Measurements from ENCODE around the gene AGBL4.

AGBL4 gene

DNA sequence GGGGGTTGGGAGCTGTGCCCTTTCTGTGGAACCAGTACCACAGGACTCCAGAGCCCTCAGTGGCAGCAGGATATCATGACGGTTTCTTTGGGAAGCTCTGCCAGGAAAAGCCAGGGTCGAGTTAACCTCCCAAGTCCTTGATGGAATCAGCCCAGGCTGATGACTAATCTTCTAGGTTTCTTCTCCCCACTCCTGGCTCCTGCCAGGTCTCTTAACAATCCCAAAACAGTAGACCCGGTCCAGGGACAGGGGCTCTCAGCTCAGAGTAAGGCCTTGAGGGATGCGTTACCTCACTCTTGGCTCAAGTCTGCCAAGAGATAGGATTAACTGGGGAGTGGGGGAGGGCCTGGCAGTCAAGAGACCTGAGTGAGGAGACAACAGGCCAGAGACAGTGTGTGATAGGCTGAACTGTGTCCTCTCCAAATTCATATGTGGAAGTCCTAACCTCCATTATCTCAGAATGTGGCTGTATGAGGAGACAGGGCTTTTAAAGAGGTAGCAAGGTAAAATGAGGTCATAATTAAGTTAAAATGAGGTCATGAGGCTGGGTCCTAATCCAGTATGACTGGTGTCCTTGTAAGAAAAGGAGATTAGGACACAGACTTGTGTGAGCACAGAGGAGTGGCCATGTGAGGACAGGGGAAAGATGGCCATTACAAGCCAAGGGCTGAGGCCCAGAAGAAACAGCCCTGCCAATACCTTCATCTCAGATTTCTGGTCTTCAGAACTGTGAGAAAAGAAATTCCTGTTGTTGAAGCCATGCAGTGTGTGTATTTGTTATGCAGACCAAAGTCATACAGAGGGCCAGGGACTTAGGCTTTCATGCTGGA, 1342.1 kb downstream of the AGBL4 start:
- Histone ChIP-seq H3K9me3 (ENCODE audit: control insufficient read depth in 1 of 2, low read length in 2 of 2) (no peaks in the 10 kb centered on the region), H3K36me3 (ENCODE audit: control insufficient read depth in 1 of 2, insufficient read depth in 2 of 2, low read length in 2 of 2) (no peaks in the 10 kb centered on the region), H3K27me3 (ENCODE audit: control insufficient read depth in 1 of 2, insufficient read depth in 2 of 2, low read length in 2 of 2) (no peaks in the 10 kb centered on the region), H3K27ac (ENCODE audit: low read depth, low read length) (no peak overlapping the region), H3K4me1 (ENCODE audit: control insufficient read depth in 1 of 2, insufficient read depth in 2 of 2, low read length in 2 of 2) (peaks cover 28 to 34% of the 10 kb centered on the region in 2 donors), H3K9ac (ENCODE audit: low read depth in 1 of 2, low read length in 2 of 2) (no peak overlapping the region), H3K4me3 (ENCODE audit: low read depth in 1 of 2, low read length in 2 of 2) (no peak overlapping the region)

DNA sequence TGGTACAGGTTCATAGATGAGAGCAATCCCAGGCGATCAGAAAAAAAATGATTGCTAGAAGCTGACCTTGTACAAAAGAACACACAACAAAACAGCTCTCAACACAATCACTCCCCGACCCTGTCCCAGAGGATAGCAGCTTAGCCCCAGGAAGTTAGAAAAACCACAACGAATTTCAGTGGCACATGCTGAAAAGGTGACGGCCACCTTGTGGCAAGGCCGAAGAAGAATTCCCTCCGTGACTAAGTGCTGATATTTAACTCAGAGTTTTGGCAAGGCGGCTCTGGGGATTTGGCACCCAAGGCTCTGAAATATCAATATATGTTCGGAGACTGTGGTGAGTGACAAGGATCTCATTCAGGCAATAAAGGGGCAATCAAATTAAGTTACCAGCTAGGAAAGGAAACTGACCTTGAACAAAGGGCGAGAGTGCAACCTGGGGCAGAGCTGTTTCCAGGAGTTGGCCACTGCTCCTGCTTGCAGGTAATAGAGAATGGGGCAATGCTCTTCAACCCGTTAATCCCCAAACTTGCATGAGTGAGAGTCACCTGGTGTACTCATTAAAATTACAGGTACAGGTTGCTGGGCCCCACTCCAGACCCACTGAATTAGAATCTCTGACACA, 1343.2 kb downstream of the AGBL4 start:
- no peak overlapping the region for H3K9ac ChIP-seq (ENCODE audit: low read depth in 1 of 2, low read length in 2 of 2)
- peaks cover 28 to 37% of the 10 kb centered on the region in 2 donors for H3K4me1 ChIP-seq (ENCODE audit: control insufficient read depth in 1 of 2, insufficient read depth in 2 of 2, low read length in 2 of 2)
- no peaks in the 10 kb centered on the region for H3K27me3 ChIP-seq (ENCODE audit: control insufficient read depth in 1 of 2, insufficient read depth in 2 of 2, low read length in 2 of 2)
- H3K9me3 ChIP-seq (ENCODE audit: control insufficient read depth in 1 of 2, low read length in 2 of 2), result no peaks in the 10 kb centered on the region
- no peaks in the 10 kb centered on the region for H3K36me3 ChIP-seq (ENCODE audit: control insufficient read depth in 1 of 2, insufficient read depth in 2 of 2, low read length in 2 of 2)
- no peak overlapping the region for H3K4me3 ChIP-seq (ENCODE audit: low read depth in 1 of 2, low read length in 2 of 2)
- no peak overlapping the region for H3K27ac ChIP-seq (ENCODE audit: low read depth, low read length)

DNA sequence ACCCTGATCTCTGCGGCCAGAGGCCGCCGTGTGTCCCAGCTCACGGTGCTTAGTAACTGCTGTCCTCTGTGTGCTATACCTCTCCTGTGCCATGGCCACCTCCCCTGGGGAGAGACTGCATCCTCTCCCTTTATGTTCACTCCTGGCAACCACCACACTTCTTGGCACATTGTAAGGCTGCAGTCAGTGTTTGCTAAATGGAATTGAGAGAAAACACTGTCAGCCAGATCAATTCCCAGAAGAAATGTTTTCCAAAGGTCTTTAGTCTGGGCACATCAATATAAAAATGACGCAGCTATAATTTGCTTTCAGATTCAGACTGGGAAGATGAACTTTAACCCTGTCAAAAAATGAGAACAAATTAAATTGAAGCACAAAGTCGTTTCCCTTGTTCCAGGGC, 1343.9 kb downstream of the AGBL4 start:
- H3K36me3 ChIP-seq (ENCODE audit: control insufficient read depth in 1 of 2, insufficient read depth in 2 of 2, low read length in 2 of 2), result no peaks in the 10 kb centered on the region
- H3K9ac ChIP-seq (ENCODE audit: low read depth in 1 of 2, low read length in 2 of 2), result no peak overlapping the region
- no peaks in the 10 kb centered on the region for H3K27me3 ChIP-seq (ENCODE audit: control insufficient read depth in 1 of 2, insufficient read depth in 2 of 2, low read length in 2 of 2)
- H3K4me3 ChIP-seq (ENCODE audit: low read depth in 1 of 2, low read length in 2 of 2), result no peak overlapping the region
- H3K27ac ChIP-seq (ENCODE audit: low read depth, low read length), result no peak overlapping the region
- no peaks in the 10 kb centered on the region for H3K9me3 ChIP-seq (ENCODE audit: control insufficient read depth in 1 of 2, low read length in 2 of 2)
- peaks cover 28 to 37% of the 10 kb centered on the region in 2 donors for H3K4me1 ChIP-seq (ENCODE audit: control insufficient read depth in 1 of 2, insufficient read depth in 2 of 2, low read length in 2 of 2)

DNA sequence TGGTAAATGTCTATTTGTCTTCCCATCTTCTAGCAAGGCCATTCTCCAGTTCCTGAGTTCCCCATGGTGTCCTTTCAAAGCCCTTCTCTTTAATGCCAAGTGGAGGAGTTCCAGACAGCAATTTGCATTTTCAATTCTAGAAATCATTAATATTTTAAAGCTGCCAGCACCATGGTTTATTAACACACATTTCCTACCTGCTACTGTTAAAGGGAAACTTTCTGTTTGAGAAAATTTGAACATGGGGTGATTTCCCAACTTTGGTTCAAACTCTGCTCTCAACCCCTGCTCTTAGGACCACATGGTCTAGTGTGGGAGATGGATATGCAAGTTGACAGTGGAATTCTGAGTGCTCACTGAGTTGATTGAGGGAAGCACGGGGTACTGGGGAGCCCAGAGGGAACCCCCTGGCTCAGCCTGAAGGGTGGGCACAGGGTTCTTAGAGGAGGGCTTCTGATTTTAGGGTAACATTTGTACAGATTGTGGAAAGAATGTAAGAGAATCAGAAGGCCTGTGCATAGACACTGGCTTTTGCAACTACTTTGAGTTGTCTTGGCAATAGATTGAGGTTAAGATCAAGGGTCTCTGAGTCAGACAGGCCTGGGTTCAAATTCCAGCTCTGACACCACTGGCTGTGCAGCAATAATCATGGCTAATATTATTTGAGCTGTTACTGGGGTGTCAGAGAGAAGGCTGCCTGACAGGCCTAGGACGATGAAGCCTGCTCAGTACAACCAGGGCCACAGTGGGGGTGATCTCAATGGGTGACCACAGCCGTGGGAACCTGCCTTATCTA, 1344.8 kb downstream of the AGBL4 start:
- no peaks in the 10 kb centered on the region for H3K27me3 ChIP-seq (ENCODE audit: control insufficient read depth in 1 of 2, insufficient read depth in 2 of 2, low read length in 2 of 2)
- peak overlapping the region in 1 of 2 donors; percentile 19 for H3K4me3 ChIP-seq (ENCODE audit: low read depth in 1 of 2, low read length in 2 of 2)
- no peak overlapping the region for H3K27ac ChIP-seq (ENCODE audit: low read depth, low read length)
- H3K4me1 ChIP-seq (ENCODE audit: control insufficient read depth in 1 of 2, insufficient read depth in 2 of 2, low read length in 2 of 2), result peaks cover 28 to 37% of the 10 kb centered on the region in 2 donors
- H3K9ac ChIP-seq (ENCODE audit: low read depth in 1 of 2, low read length in 2 of 2), result no peak overlapping the region
- H3K9me3 ChIP-seq (ENCODE audit: control insufficient read depth in 1 of 2, low read length in 2 of 2), result no peaks in the 10 kb centered on the region
- H3K36me3 ChIP-seq (ENCODE audit: control insufficient read depth in 1 of 2, insufficient read depth in 2 of 2, low read length in 2 of 2), result no peaks in the 10 kb centered on the region

DNA sequence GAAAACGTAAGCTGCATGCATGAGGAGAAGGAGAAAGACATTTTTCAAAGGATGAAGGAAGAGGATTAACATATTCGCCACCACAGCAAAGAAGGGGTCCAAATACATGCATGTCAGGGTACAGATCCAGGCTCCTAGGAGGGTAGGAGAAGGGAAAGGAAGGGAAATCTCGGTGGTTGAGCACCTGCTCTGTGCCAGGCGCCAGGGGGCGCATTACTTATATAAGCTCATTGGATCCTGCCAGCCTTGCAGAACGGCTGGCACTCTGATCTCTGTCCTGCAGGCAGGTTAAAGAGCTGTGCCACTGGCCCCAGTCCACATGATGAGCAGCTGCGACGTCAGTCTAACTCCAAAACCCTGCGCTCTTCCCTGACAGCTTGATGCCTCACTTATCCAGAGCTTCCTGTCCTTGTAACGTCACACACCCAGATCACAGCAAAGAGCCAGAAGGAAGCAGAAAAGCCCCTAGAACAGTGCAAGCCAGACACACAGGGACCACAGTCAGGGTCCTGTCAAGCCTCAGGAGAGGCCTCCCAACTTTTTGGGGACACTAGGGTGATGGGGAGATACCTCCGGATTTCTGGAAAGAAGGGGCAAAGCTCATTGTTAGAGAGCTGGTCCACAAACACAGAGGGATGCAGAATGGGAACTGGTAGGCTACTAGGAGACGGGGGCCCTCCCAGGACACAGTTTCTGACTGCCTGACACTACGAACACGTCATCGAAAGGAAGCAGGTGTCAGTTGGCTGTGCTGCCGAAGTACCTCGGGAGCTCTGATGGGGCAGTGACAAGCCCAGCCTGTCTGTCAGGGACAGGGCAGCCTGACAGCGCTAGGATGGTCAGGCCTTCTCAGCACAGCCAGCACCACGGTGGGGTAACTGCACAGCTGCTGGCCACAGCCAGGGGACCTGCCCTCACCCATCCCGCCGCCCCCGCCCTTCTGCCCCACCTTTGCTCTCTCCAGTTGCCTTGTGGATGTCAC, 1346.2 kb downstream of the AGBL4 start:
- no peak overlapping the region for H3K4me3 ChIP-seq (ENCODE audit: low read depth in 1 of 2, low read length in 2 of 2)
- no peak overlapping the region for H3K9ac ChIP-seq (ENCODE audit: low read depth in 1 of 2, low read length in 2 of 2)

DNA sequence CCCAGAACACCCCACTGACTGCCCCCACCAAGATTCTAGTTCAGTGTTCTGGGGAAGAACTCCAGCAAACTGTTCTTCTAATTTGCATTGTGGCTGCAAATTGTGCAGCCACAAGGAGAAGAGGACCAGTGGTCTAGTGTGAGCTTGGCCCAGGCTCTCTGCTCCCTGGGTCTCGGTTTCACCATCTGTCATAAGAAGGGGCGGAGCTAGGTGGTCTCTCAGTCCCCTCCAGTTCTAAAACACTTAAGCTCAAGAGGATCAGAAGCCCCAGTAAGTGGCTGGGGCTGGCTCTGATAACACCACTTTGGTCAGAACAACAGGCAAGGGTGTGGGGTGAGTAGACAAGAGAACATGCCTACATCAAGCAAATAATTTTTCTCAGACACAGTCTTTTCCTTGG, 1346.9 kb downstream of the AGBL4 start:
- H3K4me3 ChIP-seq (ENCODE audit: low read depth in 1 of 2, low read length in 2 of 2), result no peak overlapping the region
- H3K36me3 ChIP-seq (ENCODE audit: control insufficient read depth in 1 of 2, insufficient read depth in 2 of 2, low read length in 2 of 2), result no peaks in the 10 kb centered on the region
- no peak overlapping the region for H3K9ac ChIP-seq (ENCODE audit: low read depth in 1 of 2, low read length in 2 of 2)
- no peaks in the 10 kb centered on the region for H3K27me3 ChIP-seq (ENCODE audit: control insufficient read depth in 1 of 2, insufficient read depth in 2 of 2, low read length in 2 of 2)
- no peaks in the 10 kb centered on the region for H3K9me3 ChIP-seq (ENCODE audit: control insufficient read depth in 1 of 2, low read length in 2 of 2)
- H3K27ac ChIP-seq (ENCODE audit: low read depth, low read length), result no peak overlapping the region
- peaks cover 28 to 37% of the 10 kb centered on the region in 2 donors for H3K4me1 ChIP-seq (ENCODE audit: control insufficient read depth in 1 of 2, insufficient read depth in 2 of 2, low read length in 2 of 2)

More for the DNA sequence above, 1346.2 kb downstream of the AGBL4 start:
- Histone ChIP-seq H3K9me3 (ENCODE audit: control insufficient read depth in 1 of 2, low read length in 2 of 2) (no peaks in the 10 kb centered on the region), H3K4me1 (ENCODE audit: control insufficient read depth in 1 of 2, insufficient read depth in 2 of 2, low read length in 2 of 2) (peaks cover 28 to 37% of the 10 kb centered on the region in 2 donors), H3K27ac (ENCODE audit: low read depth, low read length) (no peak overlapping the region), H3K36me3 (ENCODE audit: control insufficient read depth in 1 of 2, insufficient read depth in 2 of 2, low read length in 2 of 2) (no peaks in the 10 kb centered on the region), H3K27me3 (ENCODE audit: control insufficient read depth in 1 of 2, insufficient read depth in 2 of 2, low read length in 2 of 2) (no peaks in the 10 kb centered on the region)

DNA sequence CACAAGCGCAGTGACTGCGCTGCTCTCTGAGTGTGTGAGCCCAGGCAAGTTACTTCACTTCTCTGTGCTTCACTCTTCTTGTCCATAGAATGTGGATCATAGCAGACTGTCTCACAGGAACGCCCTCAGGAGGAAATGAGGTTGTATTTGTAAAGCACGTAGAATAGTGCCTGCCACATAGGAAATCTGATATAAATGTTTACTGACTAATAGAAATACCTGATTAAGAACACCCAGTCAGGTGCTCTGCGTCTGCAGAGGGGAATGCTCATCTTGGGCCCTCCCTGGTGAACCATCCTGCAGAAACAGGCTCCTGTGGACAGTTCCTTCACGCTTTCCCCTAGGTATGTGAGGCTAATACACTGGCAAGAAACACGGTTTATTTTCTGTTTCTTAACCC, 1347.4 kb downstream of the AGBL4 start:
- H3K36me3 ChIP-seq (ENCODE audit: control insufficient read depth in 1 of 2, insufficient read depth in 2 of 2, low read length in 2 of 2), result no peaks in the 10 kb centered on the region
- H3K9me3 ChIP-seq (ENCODE audit: control insufficient read depth in 1 of 2, low read length in 2 of 2), result no peaks in the 10 kb centered on the region
- no peaks in the 10 kb centered on the region for H3K27me3 ChIP-seq (ENCODE audit: control insufficient read depth in 1 of 2, insufficient read depth in 2 of 2, low read length in 2 of 2)
- peaks cover 28 to 37% of the 10 kb centered on the region in 2 donors for H3K4me1 ChIP-seq (ENCODE audit: control insufficient read depth in 1 of 2, insufficient read depth in 2 of 2, low read length in 2 of 2)
- no peak overlapping the region for H3K27ac ChIP-seq (ENCODE audit: low read depth, low read length)
- H3K9ac ChIP-seq (ENCODE audit: low read depth in 1 of 2, low read length in 2 of 2), result no peak overlapping the region
- no peak overlapping the region for H3K4me3 ChIP-seq (ENCODE audit: low read depth in 1 of 2, low read length in 2 of 2)

DNA sequence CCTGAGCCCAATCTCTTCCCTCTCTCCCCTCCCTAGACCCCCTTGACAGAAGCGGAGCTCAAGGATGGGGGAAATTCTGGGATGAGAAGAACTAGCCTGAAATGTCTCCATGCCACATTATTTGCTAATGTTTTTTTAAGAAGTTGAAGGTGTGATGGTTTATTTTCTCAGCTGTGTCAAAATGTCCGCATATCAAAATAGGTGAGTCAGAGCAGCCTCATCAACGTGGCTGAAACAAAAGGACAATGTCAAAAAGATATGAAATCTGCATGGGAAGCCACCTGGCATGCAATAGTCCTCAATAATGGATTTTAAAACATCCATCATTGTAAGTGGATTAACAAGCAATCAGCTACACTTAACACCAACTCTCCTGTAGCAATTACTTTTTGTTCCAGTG, 1348.5 kb downstream of the AGBL4 start:
- Histone ChIP-seq H3K27me3 (ENCODE audit: control insufficient read depth in 1 of 2, insufficient read depth in 2 of 2, low read length in 2 of 2) (no peaks in the 10 kb centered on the region), H3K4me3 (ENCODE audit: low read depth in 1 of 2, low read length in 2 of 2) (no peak overlapping the region), H3K27ac (ENCODE audit: low read depth, low read length) (no peak overlapping the region), H3K4me1 (ENCODE audit: control insufficient read depth in 1 of 2, insufficient read depth in 2 of 2, low read length in 2 of 2) (peaks cover 26 to 27% of the 10 kb centered on the region in 2 donors), H3K9ac (ENCODE audit: low read depth in 1 of 2, low read length in 2 of 2) (no peak overlapping the region), H3K36me3 (ENCODE audit: control insufficient read depth in 1 of 2, insufficient read depth in 2 of 2, low read length in 2 of 2) (no peaks in the 10 kb centered on the region), H3K9me3 (ENCODE audit: control insufficient read depth in 1 of 2, low read length in 2 of 2) (no peaks in the 10 kb centered on the region)

DNA sequence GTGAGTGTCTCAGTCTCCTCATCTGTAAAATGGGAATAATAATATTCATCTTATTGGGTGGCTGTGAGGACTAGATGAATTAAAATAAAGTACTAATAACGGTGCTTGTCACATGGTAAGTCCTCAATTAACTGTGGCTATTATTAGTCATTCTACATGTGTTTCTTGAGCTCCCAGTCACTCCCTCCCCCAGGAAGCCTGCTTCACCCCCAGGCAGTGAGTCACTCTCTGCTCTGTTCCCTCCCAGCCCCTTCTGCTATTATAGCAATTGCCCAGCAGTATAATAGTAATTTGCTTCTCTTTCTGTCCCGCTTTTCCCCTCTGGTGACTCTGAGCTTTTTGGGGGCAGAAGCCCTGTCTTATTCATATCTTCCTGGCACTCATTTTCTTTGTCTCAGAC, 1349.1 kb downstream of the AGBL4 start:
- Histone ChIP-seq H3K27me3 (ENCODE audit: control insufficient read depth in 1 of 2, insufficient read depth in 2 of 2, low read length in 2 of 2) (no peaks in the 10 kb centered on the region), H3K4me3 (ENCODE audit: low read depth in 1 of 2, low read length in 2 of 2) (no peak overlapping the region), H3K27ac (ENCODE audit: low read depth, low read length) (no peak overlapping the region), H3K9ac (ENCODE audit: low read depth in 1 of 2, low read length in 2 of 2) (no peak overlapping the region), H3K9me3 (ENCODE audit: control insufficient read depth in 1 of 2, low read length in 2 of 2) (no peaks in the 10 kb centered on the region), H3K36me3 (ENCODE audit: control insufficient read depth in 1 of 2, insufficient read depth in 2 of 2, low read length in 2 of 2) (no peaks in the 10 kb centered on the region), H3K4me1 (ENCODE audit: control insufficient read depth in 1 of 2, insufficient read depth in 2 of 2, low read length in 2 of 2) (peaks cover 20 to 25% of the 10 kb centered on the region in 2 donors)

Data from duodenal mucosa (tissue), 2 donors.